H9 (cell line): Measurements from ENCODE around the gene C17orf114.
"Not testable (repeated sequence)": the region's sequence is repeated elsewhere in the genome, so short reads cannot be mapped to it uniquely, and the experiment has no call there.

ENCODE experiments used
- DNase-seq: peaks from one replicate; pipeline ENCODE4 v3.0.0-alpha.2; 2017
- H2AFZ ChIP-seq: one replicate; pipeline ENCODE4 v1.6.1; 2013; ENCODE audit warnings: mild to moderate bottlenecking, low read length, control low read depth, moderate library complexity
- H2AK5ac ChIP-seq: 2 replicates; pipeline ENCODE4 v1.6.1; 2013; ENCODE audit warnings: low read length, control low read depth, mixed read lengths; ENCODE audit not compliant: insufficient read length
- H2BK120ac ChIP-seq: one replicate; pipeline ENCODE4 v1.6.1; 2013; ENCODE audit warnings: low read depth, mild to moderate bottlenecking, low read length, control low read depth, inconsistent platforms; ENCODE audit not compliant: poor library complexity, severe bottlenecking
- H2BK12ac ChIP-seq: 2 replicates; pipeline ENCODE4 v1.6.1; 2013; ENCODE audit warnings: low read length, control low read depth, mixed read lengths, low read depth; ENCODE audit not compliant: insufficient read length
- H2BK15ac ChIP-seq: 2 replicates; pipeline ENCODE4 v1.6.1; 2013; ENCODE audit warnings: low read depth, low read length, control low read depth
- H2BK20ac ChIP-seq: one replicate; pipeline ENCODE4 v1.6.1; 2013; ENCODE audit warnings: low read depth, mild to moderate bottlenecking, low read length, control low read depth, inconsistent platforms; ENCODE audit not compliant: poor library complexity, severe bottlenecking
- H2BK5ac ChIP-seq: 2 replicates; pipeline ENCODE4 v1.6.1; 2013; ENCODE audit warnings: low read length, control low read depth, mixed read lengths; ENCODE audit not compliant: insufficient read length
- H3K14ac ChIP-seq: 2 replicates; pipeline ENCODE4 v1.6.1; 2013; ENCODE audit warnings: low read length, control low read depth; ENCODE audit not compliant: insufficient read depth
- H3K18ac ChIP-seq: 2 replicates; pipeline ENCODE4 v1.6.1; 2013; ENCODE audit warnings: low read depth, mild to moderate bottlenecking, mixed read lengths, low read length, control low read depth; ENCODE audit not compliant: insufficient read length
- H3K23ac ChIP-seq: 2 replicates; pipeline ENCODE4 v1.6.1; 2013; ENCODE audit warnings: low read length, control low read depth, mixed read lengths, low read depth; ENCODE audit not compliant: insufficient read length
- H3K23me2 ChIP-seq: 2 replicates; pipeline ENCODE4 v1.6.1; 2013; ENCODE audit warnings: low read depth, mild to moderate bottlenecking, mixed read lengths, low read length, control low read depth; ENCODE audit not compliant: insufficient read length, poor library complexity, severe bottlenecking
- H3K27ac ChIP-seq: 2 replicates; pipeline ENCODE4 v1.5.1; 2013; ENCODE audit warnings: low read length, control low read depth, mixed read lengths, low read depth; ENCODE audit not compliant: insufficient read length
- H3K27me3 ChIP-seq: 2 replicates; pipeline ENCODE4 v1.6.1; 2013; ENCODE audit warnings: low read length, control low read depth, inconsistent platforms; ENCODE audit not compliant: insufficient read depth
- H3K4ac ChIP-seq: 2 replicates; pipeline ENCODE4 v1.6.1; 2013; ENCODE audit warnings: low read depth, mild to moderate bottlenecking, control low read depth, inconsistent platforms, low read length, moderate library complexity
- H3K4me1 ChIP-seq: 2 replicates; pipeline ENCODE4 v1.6.1; 2013; ENCODE audit warnings: low read length, control low read depth, inconsistent platforms; ENCODE audit not compliant: insufficient read depth
- H3K4me2 ChIP-seq: 2 replicates; pipeline ENCODE4 v1.6.1; 2013; ENCODE audit warnings: low read length, control low read depth, mixed read lengths; ENCODE audit not compliant: insufficient read length, insufficient read depth
- H3K56ac ChIP-seq: 2 replicates; pipeline ENCODE4 v1.6.1; 2013; ENCODE audit warnings: low read depth, mild to moderate bottlenecking, mixed read lengths, low read length, control low read depth; ENCODE audit not compliant: insufficient read length
- H3K79me1 ChIP-seq: 2 replicates; pipeline ENCODE4 v1.6.1; 2013; ENCODE audit warnings: low read depth, mild to moderate bottlenecking, moderate library complexity, low read length, control low read depth, inconsistent platforms; ENCODE audit not compliant: insufficient read depth, poor library complexity, severe bottlenecking
- H3K79me2 ChIP-seq: 2 replicates; pipeline ENCODE4 v1.6.1; 2013; ENCODE audit warnings: low read length, control low read depth, inconsistent platforms; ENCODE audit not compliant: insufficient read depth
- H3K9ac ChIP-seq: 2 replicates; pipeline ENCODE4 v1.6.1; 2013; ENCODE audit warnings: low read length, control low read depth, mixed read lengths; ENCODE audit not compliant: insufficient read length; ENCODE audit errors: extremely low read depth
- H3K9me3 ChIP-seq: one replicate; pipeline ENCODE4 v1.6.1; 2013; ENCODE audit warnings: low read depth, low read length, inconsistent platforms; ENCODE audit not compliant: control insufficient read depth
- H3T11ph ChIP-seq: one replicate; pipeline ENCODE4 v1.6.1; 2013; ENCODE audit warnings: mild to moderate bottlenecking, low read length, control low read depth, inconsistent platforms
- H4K20me1 ChIP-seq: one replicate; pipeline ENCODE4 v1.6.1; 2013; ENCODE audit not compliant: control insufficient read depth, insufficient read length, insufficient read depth
- H4K5ac ChIP-seq: 2 replicates; pipeline ENCODE4 v1.6.1; 2013; ENCODE audit warnings: low read depth, mild to moderate bottlenecking, mixed read lengths, low read length, control low read depth; ENCODE audit not compliant: insufficient read length
- H4K8ac ChIP-seq: replicated peaks from 2 replicates; pipeline ENCODE4 v1.6.1; 2013; ENCODE audit warnings: low read length, control low read depth, mixed read lengths, low read depth; ENCODE audit not compliant: insufficient read length
- H4K91ac ChIP-seq: 2 replicates; pipeline ENCODE4 v1.6.1; 2013; ENCODE audit warnings: low read depth, mild to moderate bottlenecking, moderate library complexity, mixed read lengths, low read length, control low read depth; ENCODE audit not compliant: insufficient read length
- H3K27ac Mint-ChIP-seq, 3 experiments: 2 replicates in 2 of 3; 3 replicates in 1 of 3; pipeline ENCODE4 v1.8.0; 2020 to 2021; ENCODE audit warnings: mixed read lengths in 3 of 3, mild to moderate bottlenecking in 1 of 3, moderate library complexity in 1 of 3
- H3K27me3 Mint-ChIP-seq: 2 replicates; pipeline ENCODE4 v1.8.0; 2021; ENCODE audit warnings: low read depth, mild to moderate bottlenecking, moderate library complexity, mixed read lengths
- H3K36me3 Mint-ChIP-seq, 3 experiments: 2 replicates in 2 of 3; 3 replicates in 1 of 3; pipeline ENCODE4 v1.8.0; 2020 to 2021; ENCODE audit warnings: low read depth in 3 of 3, mixed read lengths in 3 of 3; ENCODE audit not compliant: insufficient read depth in 1 of 3
- H3K4me1 Mint-ChIP-seq, 2 experiments: 2 replicates each; pipeline ENCODE4 v1.8.0; 2020; ENCODE audit warnings: mixed read lengths in 2 of 2
- H3K4me3 Mint-ChIP-seq, 2 experiments: 2 replicates in 1 of 2; 3 replicates in 1 of 2; pipeline ENCODE4 v1.8.0; 2020 to 2021; ENCODE audit warnings: mild to moderate bottlenecking in 2 of 2, mixed read lengths in 2 of 2, moderate library complexity in 1 of 2
- H3K9me3 Mint-ChIP-seq, 2 experiments: 2 replicates in 1 of 2; 3 replicates in 1 of 2; pipeline ENCODE4 v1.8.0; 2020; ENCODE audit warnings: mild to moderate bottlenecking in 2 of 2, mixed read lengths in 2 of 2, moderate library complexity in 1 of 2
- WGBS: extraction: QIAGEN DNeasy Blood & Tissue Kit; methylation state at CpG from one replicate; pipeline ENCODE4 v1.1.7; 2013; ENCODE audit warnings: missing lambda C conversion rate, low lambda C conversion rate, mixed read lengths; ENCODE audit not compliant: insufficient read length; ENCODE audit errors: extremely low coverage; 5-methylcytosine and 5-hydroxymethylcytosine counted together
- TF ChIP-seq, protein P1 (sequence below): fragments of 200-600 bp; sonication (generic); conservative IDR thresholded peaks from 3 replicates; pipeline ENCODE4 v1.8.0; 2021; ENCODE audit warnings: antibody characterized with exemption, mild to moderate bottlenecking

The C17orf114 gene

DNA sequence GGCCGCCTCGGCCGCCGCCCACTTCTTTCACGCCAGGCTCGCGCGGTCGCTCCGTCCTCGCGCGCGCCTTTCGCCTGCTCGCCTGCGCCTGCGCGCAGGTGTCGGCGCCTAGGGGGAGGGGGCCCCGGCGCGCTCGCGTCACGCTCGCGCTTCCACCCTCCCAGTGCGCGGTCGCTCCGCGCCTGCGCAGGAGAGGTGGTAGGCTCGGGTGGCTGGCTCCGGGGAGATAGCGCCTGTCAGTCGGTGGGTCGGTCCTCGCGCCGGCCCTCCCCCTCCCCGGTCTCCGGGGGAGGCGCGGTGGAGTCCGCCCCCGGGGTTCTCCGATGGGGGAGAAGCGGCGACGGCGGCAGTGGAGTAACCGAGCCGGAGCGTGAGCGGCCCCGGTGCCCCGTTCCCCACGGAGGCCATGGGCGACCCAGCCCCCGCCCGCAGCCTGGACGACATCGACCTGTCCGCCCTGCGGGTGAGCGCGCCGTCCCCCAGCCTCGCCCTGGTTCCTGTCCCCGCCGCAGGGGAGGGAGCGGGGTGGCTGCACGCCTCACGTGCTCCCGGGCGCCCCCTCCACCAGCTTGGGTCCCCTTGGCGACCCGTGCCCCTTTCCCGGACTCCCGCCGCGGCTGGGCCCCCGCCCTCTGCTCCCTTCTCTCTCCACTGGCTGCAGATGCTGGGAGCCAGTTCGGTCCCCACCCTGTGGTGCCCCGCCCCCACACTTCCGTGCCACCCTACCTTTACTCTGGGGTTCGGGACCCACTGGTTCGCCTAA, 31.2 kb upstream of the C17orf114 start, which contains the start of gene MINK1:
TSS of gene MINK1 (plus strand) at position 163 of the 763 bp plus-strand sequence. CDS start at position 407, 244 bp downstream.
- Histone ChIP-seq H3K14ac (no peak within 1 kb of the TSS), H2BK120ac (no peak within 1 kb of the TSS), H3K27ac (no peak within 1 kb of the TSS), H4K8ac (no peak within 1 kb of the TSS), H3K9me3 (no peaks in the 10 kb centered on the region), H3K4ac (no peak within 1 kb of the TSS), H4K91ac (no peak within 1 kb of the TSS), H2BK15ac (no peak within 1 kb of the TSS), H4K5ac (no peak within 1 kb of the TSS), H3K23ac (no peak within 1 kb of the TSS), H2BK12ac (no peak within 1 kb of the TSS), H2BK5ac (no peak within 1 kb of the TSS), H4K20me1 (no peaks in the 10 kb centered on the region), H3K79me2 (peaks cover 8% of the 10 kb centered on the region; the same call in 1 of the 2 replicates), H3K4me2 (peak within 1 kb of the TSS; percentile 83), H3K9ac (peak within 1 kb of the TSS; percentile 42), H3K27me3 (no peaks in the 10 kb centered on the region), H3K23me2 (peaks cover 7% of the 10 kb centered on the region), H3K4me1 (no peaks in the 10 kb centered on the region; the same call in 1 of the 2 replicates), H3K56ac (no peak within 1 kb of the TSS), H2BK20ac (no peak within 1 kb of the TSS), H2AK5ac (no peak within 1 kb of the TSS), H3K18ac (no peak within 1 kb of the TSS), H3K79me1 (peaks cover 7% of the 10 kb centered on the region), H3T11ph (no peak within 1 kb of the TSS), H2AFZ (no peak within 1 kb of the TSS)
- H3K9me3 Mint-ChIP-seq, result no peaks in the 10 kb centered on the region
- DNase-seq, result peak; percentile 89
- H3K4me3 Mint-ChIP-seq, result peak within 1 kb of the TSS; percentile 82 to 92
- TF ChIP-seq, protein P1, sequence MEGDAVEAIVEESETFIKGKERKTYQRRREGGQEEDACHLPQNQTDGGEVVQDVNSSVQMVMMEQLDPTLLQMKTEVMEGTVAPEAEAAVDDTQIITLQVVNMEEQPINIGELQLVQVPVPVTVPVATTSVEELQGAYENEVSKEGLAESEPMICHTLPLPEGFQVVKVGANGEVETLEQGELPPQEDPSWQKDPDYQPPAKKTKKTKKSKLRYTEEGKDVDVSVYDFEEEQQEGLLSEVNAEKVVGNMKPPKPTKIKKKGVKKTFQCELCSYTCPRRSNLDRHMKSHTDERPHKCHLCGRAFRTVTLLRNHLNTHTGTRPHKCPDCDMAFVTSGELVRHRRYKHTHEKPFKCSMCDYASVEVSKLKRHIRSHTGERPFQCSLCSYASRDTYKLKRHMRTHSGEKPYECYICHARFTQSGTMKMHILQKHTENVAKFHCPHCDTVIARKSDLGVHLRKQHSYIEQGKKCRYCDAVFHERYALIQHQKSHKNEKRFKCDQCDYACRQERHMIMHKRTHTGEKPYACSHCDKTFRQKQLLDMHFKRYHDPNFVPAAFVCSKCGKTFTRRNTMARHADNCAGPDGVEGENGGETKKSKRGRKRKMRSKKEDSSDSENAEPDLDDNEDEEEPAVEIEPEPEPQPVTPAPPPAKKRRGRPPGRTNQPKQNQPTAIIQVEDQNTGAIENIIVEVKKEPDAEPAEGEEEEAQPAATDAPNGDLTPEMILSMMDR, result no peak
- no CpG with 5 or more reads among the region's 91 CpGs for WGBS
- H3K4me1 Mint-ChIP-seq, result peaks cover 18 to 20% of the 10 kb centered on the region in 2 experiments
- peak within 1 kb of the TSS; percentile 70 to 97 (median 96) for H3K27ac Mint-ChIP-seq
- H3K27me3 Mint-ChIP-seq, result no peaks in the 10 kb centered on the region
- peaks cover 0 to 8% (median 0%) of the 10 kb centered on the region in 3 experiments; a peak in 2 of 7 replicates for H3K36me3 Mint-ChIP-seq

DNA sequence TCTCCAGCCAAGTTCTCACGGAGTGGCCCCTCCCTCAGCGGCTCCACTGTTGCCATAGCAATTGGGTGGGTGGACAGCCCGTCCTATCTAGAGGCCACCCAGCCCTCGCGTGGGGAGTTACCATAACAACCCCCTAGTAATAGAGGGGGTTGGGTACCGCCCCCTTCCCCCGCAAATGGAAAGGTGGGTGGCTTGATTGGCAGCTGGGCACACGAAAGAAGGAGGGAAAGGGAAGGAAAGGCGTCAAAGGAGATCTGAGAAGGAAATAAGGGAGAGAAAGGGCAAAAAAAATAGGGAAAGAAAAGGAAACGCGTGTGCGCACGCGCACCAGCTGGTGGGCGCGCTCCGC, 30.7 kb upstream of the C17orf114 start:
- H2BK12ac ChIP-seq, H3K79me1 ChIP-seq, H3K9me3 Mint-ChIP-seq, H3K14ac ChIP-seq, H2BK15ac ChIP-seq, H3K56ac ChIP-seq, H3K9me3 ChIP-seq, H2BK120ac ChIP-seq, H3K18ac ChIP-seq, H3K4ac ChIP-seq, H2BK5ac ChIP-seq, H3K23ac ChIP-seq, H3K4me1 ChIP-seq, H4K91ac ChIP-seq, H3T11ph ChIP-seq, H3K27me3 ChIP-seq, H4K20me1 ChIP-seq, DNase-seq, H3K27me3 Mint-ChIP-seq, H2AK5ac ChIP-seq, H3K23me2 ChIP-seq, H4K8ac ChIP-seq, H3K9ac ChIP-seq, H3K79me2 ChIP-seq, H4K5ac ChIP-seq, H2AFZ ChIP-seq, H3K36me3 Mint-ChIP-seq, H3K27ac ChIP-seq, H2BK20ac ChIP-seq: not testable (repeated sequence)
- no CpG with 5 or more reads among the region's 17 CpGs for WGBS
- peak overlapping the region; percentile 82 to 92 for H3K4me3 Mint-ChIP-seq
- H3K4me1 Mint-ChIP-seq, result peaks cover 14 to 16% of the 10 kb centered on the region in 2 experiments
- H3K4me2 ChIP-seq, result peak overlapping the region; percentile 14
- H3K27ac Mint-ChIP-seq, result peak overlapping the region; percentile 70 to 97 (median 96); a peak in 5 of 7 replicates
